ENCODE results near the gene SLC7A11.
"Not testable (repeated sequence)": the region's sequence is repeated elsewhere in the genome, so short reads cannot be mapped to it uniquely, and the experiment has no call there.

SLC7A11 gene

GRCh38 chr4:138242834-138243156 lies 646 bp upstream of the SLC7A11 start:
- DNase-seq (ENCODE audit: low read depth) = no peak

- DNase-seq (ENCODE audit: low read depth) = no peak
Measured at GRCh38 chr4:138241281-138242075, 671 bp downstream of the SLC7A11 start.

- DNase-seq (ENCODE audit: low read depth) = no peak
Measured at GRCh38 chr4:138239491-138239890, 2.7 kb downstream of the SLC7A11 start.

GRCh38 chr4:138238521-138239292 lies 3.4 kb downstream of the SLC7A11 start:
- DNase-seq (ENCODE audit: low read depth) = no peak

GRCh38 chr4:138237132-138237531 lies 5.0 kb downstream of the SLC7A11 start:
- DNase-seq (ENCODE audit: low read depth) = not testable (repeated sequence)

- no peak for DNase-seq (ENCODE audit: low read depth)
Measured at GRCh38 chr4:138236037-138236436, 6.1 kb downstream of the SLC7A11 start.

- peak; percentile 82 for DNase-seq (ENCODE audit: low read depth)
Measured at GRCh38 chr4:138235419-138235952, 6.7 kb downstream of the SLC7A11 start.

GRCh38 chr4:138234248-138234647 lies 7.9 kb downstream of the SLC7A11 start:
- no peak for DNase-seq (ENCODE audit: low read depth)

- no peak for DNase-seq (ENCODE audit: low read depth)
Measured at GRCh38 chr4:138233313-138234034, 8.7 kb downstream of the SLC7A11 start.

GRCh38 chr4:138232364-138232763 lies 9.8 kb downstream of the SLC7A11 start:
- no peak for DNase-seq (ENCODE audit: low read depth)

GRCh38 chr4:138230048-138230447 lies 12.1 kb downstream of the SLC7A11 start:
- DNase-seq (ENCODE audit: low read depth) = no peak

- DNase-seq (ENCODE audit: low read depth) = no peak
Measured at GRCh38 chr4:138229160-138229559, 13.0 kb downstream of the SLC7A11 start.

GRCh38 chr4:138226351-138226750 lies 15.8 kb downstream of the SLC7A11 start:
- no peak for DNase-seq (ENCODE audit: low read depth)

- DNase-seq (ENCODE audit: low read depth) = no peak
Measured at GRCh38 chr4:138225477-138225876, 16.7 kb downstream of the SLC7A11 start.

- no peak for DNase-seq (ENCODE audit: low read depth)
Measured at GRCh38 chr4:138224614-138225013, 17.5 kb downstream of the SLC7A11 start.

- no peak for DNase-seq (ENCODE audit: low read depth)
Measured at GRCh38 chr4:138223231-138223910, 18.8 kb downstream of the SLC7A11 start.

- DNase-seq (ENCODE audit: low read depth) = peak; percentile 69
Measured at GRCh38 chr4:138222046-138222445, 20.1 kb downstream of the SLC7A11 start.

GRCh38 chr4:138218976-138219375 lies 23.2 kb downstream of the SLC7A11 start:
- DNase-seq (ENCODE audit: low read depth) = no peak

GRCh38 chr4:138217567-138217966 lies 24.6 kb downstream of the SLC7A11 start:
- no peak for DNase-seq (ENCODE audit: low read depth)

- DNase-seq (ENCODE audit: low read depth) = no peak
Measured at GRCh38 chr4:138216272-138216867, 25.8 kb downstream of the SLC7A11 start.

- not testable (repeated sequence) for DNase-seq (ENCODE audit: low read depth)
Measured at GRCh38 chr4:138210576-138210975, 31.6 kb downstream of the SLC7A11 start.

- DNase-seq (ENCODE audit: low read depth) = no peak
Measured at GRCh38 chr4:138209094-138209493, 33.1 kb downstream of the SLC7A11 start.

Measured in amniotic epithelial cell (primary cell).